ENCODE data around the gene AIG1. TPM values are rescaled to one million over a fixed set of nuclear protein-coding genes. Genes with fewer than 3 reads are reported as not detected.
A peak's percentile ranks its signal among the peaks of the same experiment; 100 is the strongest.

Gene AIG1
- total and polyA plus RNA-seq, 2 of the 13 experiments (the other 11 are each of a cell fraction or from before 2014, with no cell fraction given), result 115 to 197 TPM

DNA sequence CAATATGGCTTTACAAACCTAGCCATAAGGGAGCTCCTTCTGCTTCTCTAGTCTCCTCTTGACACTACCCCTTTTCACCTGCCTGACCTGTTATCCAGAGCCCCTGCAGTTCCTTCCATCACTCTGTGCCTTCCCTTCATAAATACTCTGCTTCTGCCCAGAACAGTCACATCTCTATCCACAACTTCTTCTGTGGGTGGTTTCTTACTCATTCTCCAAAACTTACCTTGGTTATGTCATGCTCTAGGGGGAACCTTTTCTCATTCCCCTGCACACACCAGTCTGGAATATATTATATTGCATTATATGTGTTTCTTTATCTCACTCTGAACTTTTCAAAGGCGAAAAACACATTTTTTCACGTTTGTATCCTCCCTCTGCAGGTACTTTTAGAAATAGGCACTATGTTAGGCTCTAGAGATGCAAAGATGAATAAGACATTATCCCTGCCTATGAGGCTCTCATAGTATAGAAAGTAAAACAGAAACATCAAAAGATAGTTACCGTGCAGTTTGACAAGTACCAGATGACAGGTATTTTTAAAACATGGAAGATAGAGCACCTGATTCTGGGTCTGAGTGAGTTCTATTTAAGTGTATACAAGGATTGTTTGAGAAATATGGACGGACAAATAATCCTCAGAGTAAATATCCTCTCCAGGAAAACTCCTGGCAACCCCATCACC lies 51.5 kb downstream of the AIG1 start:
- ATAC-seq (no peak), DNase-seq (ENCODE audit: low spot score) (no peak), FAIRE-seq (no peak)
- no peaks in the 10 kb centered on the region for H3K9me3 ChIP-seq (ENCODE audit: low read length)
- no TSS peak for BruUV-seq (replicated peaks)
- H3K27ac ChIP-seq (ENCODE audit: extremely low read length, insufficient read depth, low read length), result no peak overlapping the region
- H3K27me3 ChIP-seq (ENCODE audit: control insufficient read depth in 1 of 2, insufficient read depth in 2 of 2, low read length in 2 of 2), result no peaks in the 10 kb centered on the region
- ChIA-PET POLR2A (no interaction called here), CTCF (ENCODE audit: low intra/inter-chr PET ratio, low total read pairs) (no interaction called here)
- H3K36me3 ChIP-seq (replicated peaks in 1 of 2; ENCODE audit: control insufficient read depth in 1 of 2, insufficient read depth in 2 of 2, low read length in 2 of 2), result no peaks in the 10 kb centered on the region
- no peaks in the 10 kb centered on the region for H4K20me1 ChIP-seq (ENCODE audit: insufficient read depth, low read length)
- no peak overlapping the region for H2AFZ ChIP-seq (ENCODE audit: low read length)
- no peak overlapping the region for H3K4me3 ChIP-seq (replicated peaks in 1 of 3; ENCODE audit: insufficient read depth in 1 of 3, low read depth in 2 of 3, low read length in 3 of 3)
- H3K4me2 ChIP-seq (ENCODE audit: low read depth, low read length), result no peak overlapping the region
- intact Hi-C loops (cut with micrococcal nuclease; ENCODE audit: unreplicated experiment) (no loop called here), in situ Hi-C loops (cut with HindIII; ENCODE audit: extremely low pct_ligation_motif_present, low pct_unique_long_range_greater_than_20kb) (no loop called here)
- H3K9ac ChIP-seq (ENCODE audit: insufficient read depth, low read depth, low read length), result no peak overlapping the region
- no peaks in the 10 kb centered on the region for H3K79me2 ChIP-seq (ENCODE audit: insufficient read depth, low read length)
- WGBS (ENCODE audit: low lambda C conversion rate), result 81% methylated on average over 4 of the region's 4 CpGs
- peak; percentile 45 for TF ChIP-seq BCL6 (CRISPR knock-in tag; IDR thresholded peaks at IDR 0.05)
- TF ChIP-seq, protein P1, sequence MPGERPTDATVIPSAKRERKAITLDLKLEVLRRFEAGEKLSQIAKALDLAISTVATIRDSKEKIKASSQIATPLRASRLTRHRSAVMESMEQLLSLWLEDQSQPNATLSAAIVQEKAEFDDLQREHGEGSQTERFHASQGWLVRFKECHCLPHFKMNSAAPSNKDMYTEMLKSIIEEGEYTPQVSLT (CRISPR knock-in tag; IDR thresholded peaks at IDR 0.05; ENCODE audit: borderline replicate concordance, low read depth), result no peak
- TF ChIP-seq, protein P2, sequence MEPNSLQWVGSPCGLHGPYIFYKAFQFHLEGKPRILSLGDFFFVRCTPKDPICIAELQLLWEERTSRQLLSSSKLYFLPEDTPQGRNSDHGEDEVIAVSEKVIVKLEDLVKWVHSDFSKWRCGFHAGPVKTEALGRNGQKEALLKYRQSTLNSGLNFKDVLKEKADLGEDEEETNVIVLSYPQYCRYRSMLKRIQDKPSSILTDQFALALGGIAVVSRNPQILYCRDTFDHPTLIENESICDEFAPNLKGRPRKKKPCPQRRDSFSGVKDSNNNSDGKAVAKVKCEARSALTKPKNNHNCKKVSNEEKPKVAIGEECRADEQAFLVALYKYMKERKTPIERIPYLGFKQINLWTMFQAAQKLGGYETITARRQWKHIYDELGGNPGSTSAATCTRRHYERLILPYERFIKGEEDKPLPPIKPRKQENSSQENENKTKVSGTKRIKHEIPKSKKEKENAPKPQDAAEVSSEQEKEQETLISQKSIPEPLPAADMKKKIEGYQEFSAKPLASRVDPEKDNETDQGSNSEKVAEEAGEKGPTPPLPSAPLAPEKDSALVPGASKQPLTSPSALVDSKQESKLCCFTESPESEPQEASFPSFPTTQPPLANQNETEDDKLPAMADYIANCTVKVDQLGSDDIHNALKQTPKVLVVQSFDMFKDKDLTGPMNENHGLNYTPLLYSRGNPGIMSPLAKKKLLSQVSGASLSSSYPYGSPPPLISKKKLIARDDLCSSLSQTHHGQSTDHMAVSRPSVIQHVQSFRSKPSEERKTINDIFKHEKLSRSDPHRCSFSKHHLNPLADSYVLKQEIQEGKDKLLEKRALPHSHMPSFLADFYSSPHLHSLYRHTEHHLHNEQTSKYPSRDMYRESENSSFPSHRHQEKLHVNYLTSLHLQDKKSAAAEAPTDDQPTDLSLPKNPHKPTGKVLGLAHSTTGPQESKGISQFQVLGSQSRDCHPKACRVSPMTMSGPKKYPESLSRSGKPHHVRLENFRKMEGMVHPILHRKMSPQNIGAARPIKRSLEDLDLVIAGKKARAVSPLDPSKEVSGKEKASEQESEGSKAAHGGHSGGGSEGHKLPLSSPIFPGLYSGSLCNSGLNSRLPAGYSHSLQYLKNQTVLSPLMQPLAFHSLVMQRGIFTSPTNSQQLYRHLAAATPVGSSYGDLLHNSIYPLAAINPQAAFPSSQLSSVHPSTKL (CRISPR knock-in tag; IDR thresholded peaks at IDR 0.05), result 0 out of 2 replicates have a peak, but pooled peaks have one; percentile 9
- peaks cover 45% of the 10 kb centered on the region for H3K4me1 ChIP-seq (ENCODE audit: insufficient read depth, low read length)

All from HepG2 (cell line).